Stomach (tissue), 4 donors: ENCODE data around the gene TBC1D8.

Experiments
- CTCF ChIP-seq, 7 experiments: fragments of 450-650 bp in 4 of 7; fragments of 200-600 bp in 3 of 7; sonication (generic) in 3 of 7; IDR thresholded peaks; one replicate each; pipeline ENCODE4 v1.5.1; 2016 to 2019; ENCODE audit warnings: antibody characterized with exemption in 7 of 7, control low read depth in 2 of 7, mild to moderate bottlenecking in 1 of 7
- EP300 ChIP-seq: sonication (generic); formaldehyde crosslinking; IDR thresholded peaks from one replicate; pipeline ENCODE4 v1.6.1; 2017; ENCODE audit warnings: antibody characterized with exemption
- POLR2A ChIP-seq, 4 donors: fragments of 450-650 bp; IDR thresholded peaks; one replicate each; pipeline ENCODE4 v1.6.1; 2016; ENCODE audit warnings: antibody characterized with exemption in 4 of 4, control low read depth in 2 of 4, mild to moderate bottlenecking in 1 of 4, moderate library complexity in 1 of 4
- POLR2AphosphoS5 ChIP-seq, 3 donors: sonication (generic); formaldehyde crosslinking; IDR thresholded peaks; one replicate each; pipeline ENCODE4 v1.6.1; 2016; ENCODE audit warnings: antibody characterized with exemption in 3 of 3

- no peak for TF ChIP-seq CTCF (IDR thresholded peaks at IDR 0.05)
- peak in 1 of 3 donors; percentile 18 for TF ChIP-seq POLR2AphosphoS5 (IDR thresholded peaks at IDR 0.05)
- no peak for TF ChIP-seq POLR2A (IDR thresholded peaks at IDR 0.05)
- TF ChIP-seq EP300 = no peak
Measured at GRCh38 chr2:101160454-101160853, 9.3 kb upstream of the TBC1D8 start.
